ENCODE data around the gene AKAP8.

DNA sequence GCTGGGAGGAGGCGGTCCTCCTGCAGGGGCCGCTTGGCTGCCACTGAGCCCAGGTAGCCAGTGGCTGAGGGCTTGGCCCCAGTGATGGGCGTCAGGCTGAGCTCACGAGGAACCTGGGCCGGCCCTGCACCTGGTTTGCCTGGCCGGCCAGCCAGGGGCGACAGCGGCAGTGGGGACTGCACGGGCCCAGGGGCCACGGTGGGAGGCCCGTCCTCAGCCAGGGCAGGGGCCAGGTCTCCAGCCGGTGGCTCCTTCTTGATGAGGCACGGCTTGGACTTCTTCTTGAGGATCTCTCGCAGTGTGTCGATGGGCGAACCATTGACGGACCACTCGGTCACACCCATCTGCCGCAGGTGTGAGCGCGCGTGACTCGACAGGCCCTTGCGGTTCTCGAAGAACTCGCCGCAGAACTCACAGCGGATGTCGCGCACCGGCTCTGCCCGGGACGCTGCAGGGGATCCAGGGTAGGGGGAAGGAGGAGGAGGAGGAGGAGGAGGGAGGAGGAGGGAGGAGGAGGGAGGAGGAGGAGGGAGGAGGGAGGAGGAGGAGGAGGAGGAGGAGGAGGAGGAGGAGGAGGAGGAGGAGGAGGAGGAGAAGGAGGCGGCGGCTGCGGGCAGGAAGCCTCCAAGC is 45.8 kb upstream of the AKAP8 start:
- TF ChIP-seq SP1 (IDR thresholded peaks at IDR 0.05) (no peak), FOXM1 (IDR thresholded peaks at IDR 0.05; ENCODE audit: borderline replicate concordance) (no peak), FOXK2 (IDR thresholded peaks at IDR 0.05) (no peak), BHLHE40 (IDR thresholded peaks at IDR 0.05; ENCODE audit: borderline replicate concordance) (no peak), SUZ12 (IDR thresholded peaks at IDR 0.05) (no peak), HDGF (IDR thresholded peaks at IDR 0.05; ENCODE audit: borderline replicate concordance) (no peak), NFRKB (IDR thresholded peaks at IDR 0.05) (no peak)
- TF ChIP-seq, protein P1, sequence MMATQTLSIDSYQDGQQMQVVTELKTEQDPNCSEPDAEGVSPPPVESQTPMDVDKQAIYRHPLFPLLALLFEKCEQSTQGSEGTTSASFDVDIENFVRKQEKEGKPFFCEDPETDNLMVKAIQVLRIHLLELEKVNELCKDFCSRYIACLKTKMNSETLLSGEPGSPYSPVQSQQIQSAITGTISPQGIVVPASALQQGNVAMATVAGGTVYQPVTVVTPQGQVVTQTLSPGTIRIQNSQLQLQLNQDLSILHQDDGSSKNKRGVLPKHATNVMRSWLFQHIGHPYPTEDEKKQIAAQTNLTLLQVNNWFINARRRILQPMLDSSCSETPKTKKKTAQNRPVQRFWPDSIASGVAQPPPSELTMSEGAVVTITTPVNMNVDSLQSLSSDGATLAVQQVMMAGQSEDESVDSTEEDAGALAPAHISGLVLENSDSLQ (IDR thresholded peaks at IDR 0.05) = no peak

All from HEK293T (cell line).